Measurements from ENCODE around the gene IFFO2.

IFFO2 gene

GRCh38 chr1:18972991-18973390 is 16.5 kb upstream of the IFFO2 start:
- H3K27ac ChIP-seq, result no peak overlapping the region
- TF ChIP-seq CTCF (conservative IDR thresholded peaks at IDR 0.05), result no peak

GRCh38 chr1:18972531-18972930 is 16.1 kb upstream of the IFFO2 start:
- H3K27ac ChIP-seq, result no peak overlapping the region
- TF ChIP-seq CTCF (conservative IDR thresholded peaks at IDR 0.05), result peak; percentile 30; the same call in 1 of the 2 replicates

- no peak overlapping the region for H3K27ac ChIP-seq
- no peak for TF ChIP-seq CTCF (conservative IDR thresholded peaks at IDR 0.05)
Measured at GRCh38 chr1:18970762-18971161, 14.3 kb upstream of the IFFO2 start.

GRCh38 chr1:18970358-18970757 is 13.9 kb upstream of the IFFO2 start:
- TF ChIP-seq CTCF (conservative IDR thresholded peaks at IDR 0.05), result no peak
- H3K27ac ChIP-seq, result no peak overlapping the region

- no peak for TF ChIP-seq CTCF (conservative IDR thresholded peaks at IDR 0.05)
- no peak overlapping the region for H3K27ac ChIP-seq
Measured at GRCh38 chr1:18967066-18967690, 10.7 kb upstream of the IFFO2 start.

- no peak for TF ChIP-seq CTCF (conservative IDR thresholded peaks at IDR 0.05)
- H3K27ac ChIP-seq, result no peak overlapping the region
Measured at GRCh38 chr1:18965206-18966173, 9.0 kb upstream of the IFFO2 start.

GRCh38 chr1:18963968-18964367 is 7.5 kb upstream of the IFFO2 start:
- TF ChIP-seq CTCF (conservative IDR thresholded peaks at IDR 0.05), result no peak
- H3K27ac ChIP-seq, result no peak overlapping the region
